Esophagus muscularis mucosa (tissue), 3 donors: Measurements from ENCODE around the gene WBP1L.
"Not testable (repeated sequence)": the region's sequence is repeated elsewhere in the genome, so short reads cannot be mapped to it uniquely, and the experiment has no call there.

Experiments used
- CTCF ChIP-seq, 3 experiments: fragments of 200-600 bp in 2 of 3; fragments of 450-650 bp in 1 of 3; sonication (generic) in 2 of 3; IDR thresholded peaks; one replicate each; pipeline ENCODE4 v1.5.1; 2017 to 2019; ENCODE audit warnings: antibody characterized with exemption in 3 of 3, mild to moderate bottlenecking in 2 of 3, moderate library complexity in 1 of 3
- POLR2A ChIP-seq: fragments of 450-650 bp; IDR thresholded peaks from one replicate; pipeline ENCODE4 v1.6.1; 2017; ENCODE audit warnings: antibody characterized with exemption, moderate library complexity, mild to moderate bottlenecking, low read depth

GRCh38 chr10:102820008-102820407 lies 76.3 kb downstream of the WBP1L start:
- not testable (repeated sequence) for TF ChIP-seq POLR2A; CTCF (IDR thresholded peaks at IDR 0.05)
